Left kidney (tissue), 8 donors: ENCODE data around the gene PM20D2. TPM values are rescaled to one million over a fixed set of nuclear protein-coding genes. Genes with fewer than 3 reads are reported as not detected.
"Not testable (repeated sequence)": the region's sequence is repeated elsewhere in the genome, so short reads cannot be mapped to it uniquely, and the experiment has no call there.

ENCODE experiments used
- DNase-seq: peaks from one replicate; pipeline ENCODE4 v3.0.0-alpha.2; 2013
- long read RNA-seq, 8 donors: transcript quantifications; one replicate each; lab custom pipeline, GENCODE V29; 2026
- polyA plus RNA-seq: library from polyadenylated mRNA; unstranded; fragments of 120-200 nt; gene quantifications from one replicate; pipeline ENCODE4 v1.2.1, GENCODE V29; 2013; ENCODE audit not compliant: insufficient read length

Gene PM20D2, protein sequence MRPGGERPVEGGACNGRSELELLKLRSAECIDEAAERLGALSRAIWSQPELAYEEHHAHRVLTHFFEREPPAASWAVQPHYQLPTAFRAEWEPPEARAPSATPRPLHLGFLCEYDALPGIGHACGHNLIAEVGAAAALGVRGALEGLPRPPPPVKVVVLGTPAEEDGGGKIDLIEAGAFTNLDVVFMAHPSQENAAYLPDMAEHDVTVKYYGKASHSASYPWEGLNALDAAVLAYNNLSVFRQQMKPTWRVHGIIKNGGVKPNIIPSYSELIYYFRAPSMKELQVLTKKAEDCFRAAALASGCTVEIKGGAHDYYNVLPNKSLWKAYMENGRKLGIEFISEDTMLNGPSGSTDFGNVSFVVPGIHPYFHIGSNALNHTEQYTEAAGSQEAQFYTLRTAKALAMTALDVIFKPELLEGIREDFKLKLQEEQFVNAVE
- polyA plus RNA-seq = 38.1 TPM
- long read RNA-seq, donor 1, full-length matches to known transcripts = 7 of 43 reads
- long read RNA-seq, donor 1, partial matches to known transcripts = 36 of 43 reads
- long read RNA-seq, donor 1, other reads (novel, unspliced or antisense) = 0 of 43 reads
- long read RNA-seq, donor 2, full-length matches to known transcripts = 5 of 5 reads
- long read RNA-seq, donor 2, partial matches to known transcripts = 0 of 5 reads
- long read RNA-seq, donor 2, other reads (novel, unspliced or antisense) = 0 of 5 reads
- long read RNA-seq, donor 3, full-length matches to known transcripts = 4 of 4 reads
- long read RNA-seq, donor 3, partial matches to known transcripts = 0 of 4 reads
- long read RNA-seq, donor 3, other reads (novel, unspliced or antisense) = 0 of 4 reads
- long read RNA-seq, donor 4 = 0 reads
- long read RNA-seq, donor 5, full-length matches to known transcripts = 10 of 10 reads
- long read RNA-seq, donor 5, partial matches to known transcripts = 0 of 10 reads
- long read RNA-seq, donor 5, other reads (novel, unspliced or antisense) = 0 of 10 reads
- long read RNA-seq, donor 6, full-length matches to known transcripts = 4 of 25 reads
- long read RNA-seq, donor 6, partial matches to known transcripts = 21 of 25 reads
- long read RNA-seq, donor 6, other reads (novel, unspliced or antisense) = 0 of 25 reads
- long read RNA-seq, donor 7, full-length matches to known transcripts = 5 of 45 reads
- long read RNA-seq, donor 7, partial matches to known transcripts = 40 of 45 reads
- long read RNA-seq, donor 7, other reads (novel, unspliced or antisense) = 0 of 45 reads
- long read RNA-seq, donor 8, full-length matches to known transcripts = 4 of 4 reads
- long read RNA-seq, donor 8, partial matches to known transcripts = 0 of 4 reads
- long read RNA-seq, donor 8, other reads (novel, unspliced or antisense) = 0 of 4 reads

DNA sequence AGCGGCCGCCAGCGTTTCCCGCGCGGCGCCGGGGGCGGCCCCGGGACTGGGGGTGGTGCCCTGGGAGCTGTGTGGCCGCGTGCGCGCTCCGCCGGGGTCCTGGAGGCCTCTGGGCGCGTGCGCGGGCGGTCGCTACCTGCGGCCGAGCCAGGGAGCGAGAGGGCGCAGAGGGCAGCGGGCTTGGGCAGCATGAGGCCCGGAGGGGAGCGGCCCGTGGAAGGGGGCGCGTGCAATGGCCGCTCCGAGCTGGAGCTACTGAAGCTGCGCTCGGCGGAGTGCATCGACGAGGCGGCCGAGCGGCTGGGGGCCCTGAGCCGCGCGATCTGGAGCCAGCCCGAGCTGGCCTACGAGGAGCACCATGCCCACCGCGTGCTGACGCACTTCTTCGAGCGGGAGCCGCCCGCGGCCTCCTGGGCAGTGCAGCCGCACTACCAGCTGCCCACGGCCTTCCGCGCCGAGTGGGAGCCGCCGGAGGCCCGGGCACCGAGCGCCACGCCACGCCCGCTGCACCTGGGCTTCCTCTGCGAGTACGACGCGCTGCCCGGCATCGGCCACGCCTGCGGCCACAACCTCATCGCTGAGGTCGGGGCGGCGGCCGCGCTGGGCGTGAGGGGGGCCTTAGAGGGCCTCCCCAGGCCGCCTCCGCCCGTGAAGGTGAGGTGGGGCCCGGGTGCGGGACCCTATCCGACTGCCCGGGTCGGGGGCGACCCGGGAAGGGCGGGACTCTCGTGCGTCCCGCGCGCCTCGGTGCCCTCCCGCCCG, at the start of gene PM20D2:
Gene PM20D2 (plus strand): TSS at position 100 of the 762 bp plus-strand sequence. CDS start 90 bp downstream, at position 190.
- peak; percentile 71 for DNase-seq

DNA sequence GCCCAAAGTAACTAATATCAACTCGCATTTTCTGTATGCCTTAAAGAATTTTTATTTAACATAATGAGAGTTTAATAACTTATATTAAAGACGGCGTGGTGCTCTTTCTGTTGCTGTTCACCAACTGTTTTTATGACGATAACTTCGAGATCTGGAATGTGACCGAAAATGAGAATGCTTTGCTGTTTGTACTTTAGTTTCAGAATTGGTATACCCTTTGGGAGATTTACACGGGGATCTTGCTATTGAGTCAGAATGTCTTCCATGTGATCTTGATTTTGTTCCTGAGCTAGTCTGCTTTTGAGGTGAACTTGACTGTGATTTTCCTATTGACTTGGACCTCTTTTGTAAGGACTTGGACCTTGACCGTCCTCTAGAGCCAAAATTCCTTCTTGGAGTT, 47.4 kb upstream of the PM20D2 start:
- no peak for DNase-seq

DNA sequence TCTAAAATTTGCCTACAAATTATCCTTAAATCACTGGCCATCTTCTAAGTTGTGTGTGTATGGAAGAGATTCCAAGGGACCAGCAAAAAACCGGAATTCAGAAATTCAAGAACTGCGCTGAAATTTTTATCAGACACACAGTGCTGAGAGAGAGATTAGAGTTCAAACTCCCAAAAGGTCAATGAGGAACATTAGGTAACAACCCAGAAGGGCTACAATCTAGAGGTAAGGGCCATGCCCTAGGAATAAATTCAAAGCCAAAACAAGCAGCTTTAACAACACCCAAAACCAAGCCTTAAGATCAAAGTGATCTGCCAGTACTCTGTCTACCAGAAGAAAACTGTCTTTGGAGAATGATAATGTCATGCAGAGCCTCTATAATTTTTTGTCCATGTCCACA, 45.7 kb upstream of the PM20D2 start:
- DNase-seq = no peak

DNA sequence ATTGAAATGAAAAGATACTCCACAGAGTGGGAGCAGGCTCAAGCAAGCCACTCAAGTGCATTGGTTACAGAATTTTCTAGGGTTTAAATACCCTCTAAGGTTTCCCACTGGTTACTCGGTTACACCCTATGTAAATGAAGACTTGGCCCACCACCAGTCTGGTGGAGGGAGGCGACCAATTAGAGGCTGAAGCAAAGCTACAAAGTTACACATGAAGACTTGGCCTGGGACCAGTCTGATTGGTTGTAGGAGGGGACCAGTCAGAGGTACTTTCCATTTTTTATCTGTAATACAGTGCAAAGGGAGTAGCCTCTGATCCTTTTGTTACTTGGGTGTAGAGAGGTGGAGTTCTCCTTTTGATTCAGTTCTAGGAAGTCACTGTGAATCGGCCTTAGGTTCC, 35.6 kb upstream of the PM20D2 start:
- no peak for DNase-seq

DNA sequence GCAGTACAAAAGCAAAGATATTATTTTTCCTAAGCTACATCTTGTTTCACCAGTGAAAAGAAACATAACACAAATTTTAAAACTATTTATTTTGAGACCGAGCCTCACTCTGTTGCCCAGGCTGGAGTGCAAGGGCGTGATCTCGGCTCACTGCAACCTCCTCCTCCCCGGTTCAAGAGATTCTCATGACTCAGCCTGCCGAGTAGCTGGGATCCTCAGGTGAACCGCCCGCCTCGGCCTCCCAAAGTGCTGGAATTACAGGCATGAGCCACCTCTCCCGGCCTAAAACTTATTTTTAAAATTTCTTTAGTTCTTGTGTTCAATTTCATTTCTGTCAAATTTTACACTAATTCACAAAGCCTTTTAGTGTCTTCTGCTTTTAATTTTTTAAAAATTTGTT, 33.9 kb upstream of the PM20D2 start:
- DNase-seq = no peak

DNA sequence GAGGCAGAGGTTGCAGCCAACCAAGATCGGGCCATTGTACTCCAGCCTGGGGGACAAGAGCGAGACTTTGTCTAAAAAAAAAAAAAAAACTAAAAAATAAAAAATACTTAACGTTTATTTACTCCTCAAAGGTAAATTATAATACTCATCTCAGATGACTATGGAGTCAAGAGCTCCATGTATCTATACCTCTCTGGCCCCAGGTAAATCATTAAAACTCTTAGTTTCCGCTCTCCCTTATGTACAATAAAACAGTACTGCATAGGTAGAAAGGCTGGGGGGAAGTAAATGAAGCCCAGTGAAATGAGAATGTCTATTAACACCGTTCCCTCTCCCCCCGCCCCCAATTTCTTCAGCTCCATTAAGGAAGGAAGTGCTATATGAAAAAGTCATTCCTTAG, 29.2 kb upstream of the PM20D2 start:
- DNase-seq = no peak

DNA sequence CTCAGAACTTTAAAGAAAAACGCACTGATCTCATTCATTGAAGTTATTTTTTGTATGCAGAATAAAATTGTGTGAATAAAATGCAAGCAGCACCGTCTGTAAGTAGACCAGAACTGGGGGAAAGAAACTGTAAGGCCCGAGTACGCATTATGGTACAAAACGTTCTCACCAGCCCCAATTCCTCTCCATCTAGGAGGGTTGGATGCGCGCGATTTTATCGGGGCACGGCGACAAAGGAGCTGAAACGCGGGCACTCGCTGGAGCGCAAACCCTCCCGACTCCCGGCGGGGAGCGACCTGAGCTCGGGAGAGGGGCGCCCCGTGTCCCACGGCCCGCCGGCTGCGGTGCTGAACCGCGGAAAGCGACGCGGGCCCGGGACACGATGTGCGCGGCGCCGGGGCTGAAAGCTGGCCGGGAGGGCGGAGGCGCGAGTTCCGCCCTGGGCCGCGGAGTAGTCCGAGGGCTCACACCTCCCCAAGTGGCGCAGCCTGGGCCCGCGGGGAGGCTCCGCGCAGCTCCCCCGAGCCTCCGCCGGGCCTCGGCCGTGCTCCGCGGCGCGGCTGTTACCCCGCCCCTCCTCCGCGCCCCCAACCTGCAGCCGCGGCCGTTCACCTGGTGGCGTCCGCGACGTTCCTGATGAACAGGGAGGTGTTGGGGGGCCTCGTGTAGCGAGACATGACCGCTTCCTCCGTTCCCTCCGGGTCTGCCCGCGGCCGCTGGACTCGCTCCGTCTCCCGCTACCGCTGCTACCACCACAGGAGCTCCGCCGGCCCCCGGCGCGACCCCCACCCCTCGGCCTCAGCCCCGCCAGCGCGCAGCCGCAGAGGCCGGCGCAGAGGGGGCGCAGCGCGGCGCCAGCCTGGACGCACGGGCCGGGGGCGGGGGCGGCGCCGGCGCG, 28.4 kb upstream of the PM20D2 start, which contains the start of gene SRSF12:
Gene SRSF12 (minus strand): TSS at position 861 of the 898 bp plus-strand sequence. CDS start 184 bp downstream, at position 677.
- peak; percentile 67 for DNase-seq

DNA sequence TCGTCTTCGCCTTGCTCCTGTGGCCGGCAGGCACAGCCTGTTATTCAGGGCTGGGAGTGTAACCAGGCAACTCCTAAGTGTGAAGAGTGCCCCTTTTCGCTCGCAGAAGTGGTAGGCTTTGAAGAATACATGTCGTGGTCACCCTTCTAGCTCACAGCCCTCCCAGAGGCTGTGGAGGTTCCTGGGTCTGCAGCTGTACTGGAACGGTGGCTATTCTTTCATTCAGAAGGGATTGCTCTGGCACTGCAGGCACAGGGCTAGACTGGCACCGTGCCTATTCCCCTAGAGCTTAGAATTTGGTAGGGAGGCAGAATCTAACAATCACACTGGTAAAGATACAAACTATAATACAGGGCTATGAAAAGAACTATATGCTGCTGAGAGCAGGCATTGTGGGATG, 26.9 kb upstream of the PM20D2 start:
- no peak for DNase-seq

DNA sequence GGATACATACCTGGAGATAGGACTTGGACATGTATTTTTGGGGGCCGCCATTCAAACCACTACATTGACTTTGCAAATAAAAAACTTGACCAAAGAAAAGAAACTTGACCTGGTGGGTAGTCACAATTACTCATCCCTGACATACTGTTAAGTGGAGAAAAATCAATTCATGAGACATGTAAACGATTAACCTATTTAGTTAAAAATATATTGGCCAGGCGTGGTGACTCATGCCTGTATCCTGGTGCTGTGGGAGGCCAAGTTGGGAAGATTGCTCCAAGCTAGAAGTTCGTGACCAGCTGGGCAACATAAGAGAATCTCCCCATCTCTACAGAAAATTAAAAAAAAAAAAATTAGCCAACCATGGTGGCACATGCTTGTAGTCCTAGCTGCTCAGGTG, 25.5 kb upstream of the PM20D2 start:
- no peak for DNase-seq

DNA sequence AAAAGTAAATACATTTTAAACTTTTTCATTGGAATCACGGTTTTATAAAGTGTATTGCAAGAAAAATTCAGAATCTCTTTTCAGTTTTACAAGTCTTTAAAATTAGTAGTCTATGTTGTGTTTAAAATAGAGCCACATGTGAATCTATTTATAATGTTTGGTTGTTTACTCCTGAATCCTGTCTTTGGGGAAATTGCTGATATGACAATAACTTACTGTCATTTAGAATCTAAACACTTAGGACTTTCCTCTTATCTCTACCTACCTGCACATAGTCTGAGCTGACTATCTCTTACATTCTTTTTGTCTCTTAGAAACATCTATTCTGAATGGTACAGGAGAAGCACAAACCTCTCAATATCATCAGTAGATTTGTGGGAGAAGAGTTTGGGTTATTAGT, 23.9 kb upstream of the PM20D2 start:
- DNase-seq = no peak

DNA sequence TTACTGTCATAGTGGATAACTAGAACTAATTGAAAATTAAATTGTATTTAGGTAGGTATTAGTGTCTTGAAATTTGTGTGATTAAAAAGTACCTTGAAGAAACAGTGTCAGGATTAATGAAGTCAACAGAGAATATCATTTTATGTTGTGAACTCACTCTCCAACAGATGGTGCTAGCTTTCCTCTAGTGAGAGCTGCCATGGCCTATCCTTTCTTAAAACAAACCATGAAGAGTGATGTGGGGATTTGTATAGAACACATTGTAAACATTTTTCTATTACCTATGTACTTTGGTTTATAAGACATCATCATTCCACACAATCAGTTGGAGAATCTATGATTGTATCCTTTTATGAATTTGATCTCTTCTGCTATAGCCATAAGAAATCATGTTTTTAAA, 23.2 kb upstream of the PM20D2 start:
- peak; percentile 31 for DNase-seq

DNA sequence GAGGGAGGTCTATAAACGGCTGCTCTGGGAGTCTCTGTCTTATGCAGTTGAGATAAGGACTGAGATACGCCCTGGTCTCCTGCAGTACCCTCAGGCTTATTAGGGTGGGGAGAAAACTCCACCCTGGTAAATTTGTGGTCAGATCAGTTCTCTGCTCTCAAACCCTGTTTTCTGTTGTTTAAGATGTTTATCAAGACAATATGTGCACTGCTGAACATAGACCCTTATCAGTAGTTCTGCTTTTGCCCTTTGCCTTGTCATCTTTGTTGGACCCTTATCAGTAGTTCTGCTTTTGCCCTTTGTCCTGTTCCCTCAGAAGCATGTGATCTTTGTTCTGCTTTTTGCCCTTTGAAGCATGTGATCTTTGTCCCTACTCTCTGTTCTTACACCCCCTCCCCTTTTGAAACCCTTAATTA, 17.6 kb upstream of the PM20D2 start:
- not testable (repeated sequence) for DNase-seq

DNA sequence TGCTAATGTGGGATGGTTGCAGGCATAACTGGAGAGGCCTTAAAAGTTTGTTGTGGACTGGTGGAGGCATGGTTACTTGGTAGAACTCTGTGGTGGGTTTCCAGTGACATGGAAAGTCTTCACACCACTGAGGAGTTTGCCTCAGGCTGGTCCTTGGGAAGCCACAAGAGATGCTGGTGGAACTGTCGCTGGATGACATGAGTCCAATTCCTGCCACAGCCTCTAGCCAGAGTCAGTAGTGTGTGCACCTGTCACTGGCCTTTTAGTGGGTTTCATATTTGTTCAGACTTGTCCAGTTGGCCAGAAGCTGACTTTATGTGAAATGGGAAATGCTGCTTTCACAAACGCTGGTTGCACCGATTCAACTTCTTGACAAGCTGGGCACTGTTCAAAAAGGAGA, 14.3 kb upstream of the PM20D2 start:
- DNase-seq = no peak

DNA sequence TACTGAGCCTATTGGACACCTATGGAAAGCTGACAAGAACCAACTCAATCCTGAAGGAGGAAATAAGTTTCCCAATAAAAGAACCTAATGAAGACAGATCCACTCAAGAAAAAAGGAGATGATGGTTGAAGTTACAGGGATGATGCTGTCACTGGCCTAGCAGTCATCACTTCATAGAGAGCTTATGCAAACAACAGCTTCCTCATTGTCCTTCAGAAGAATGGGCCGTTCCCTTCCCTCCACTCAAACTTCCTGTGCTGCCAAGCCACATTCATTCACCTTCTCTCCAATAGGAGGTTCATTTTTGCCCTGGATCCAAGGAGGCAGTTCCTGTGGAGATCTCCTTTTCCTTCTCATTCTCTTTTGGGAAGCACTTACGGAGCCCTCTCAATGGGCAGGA, 13.8 kb upstream of the PM20D2 start:
- DNase-seq = no peak

DNA sequence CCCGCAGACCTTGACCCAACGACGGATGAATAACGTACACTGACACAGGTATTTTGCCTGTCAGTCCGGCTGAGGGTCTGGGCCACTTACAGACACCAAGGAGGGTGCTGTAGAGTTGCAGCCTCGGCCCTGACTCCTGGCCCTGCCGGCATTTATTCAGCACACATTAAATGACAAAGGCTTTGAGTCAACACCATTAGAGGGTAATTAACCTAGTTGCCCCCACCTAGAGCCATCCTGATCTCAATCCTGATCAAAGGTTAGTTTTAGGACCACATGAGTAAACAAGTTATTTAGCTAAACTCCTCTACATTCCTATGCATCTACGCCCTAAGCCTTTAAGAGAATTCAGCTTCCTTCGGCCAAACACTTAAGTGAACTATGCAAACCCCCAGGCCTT, 11.9 kb upstream of the PM20D2 start:
- DNase-seq = no peak

DNA sequence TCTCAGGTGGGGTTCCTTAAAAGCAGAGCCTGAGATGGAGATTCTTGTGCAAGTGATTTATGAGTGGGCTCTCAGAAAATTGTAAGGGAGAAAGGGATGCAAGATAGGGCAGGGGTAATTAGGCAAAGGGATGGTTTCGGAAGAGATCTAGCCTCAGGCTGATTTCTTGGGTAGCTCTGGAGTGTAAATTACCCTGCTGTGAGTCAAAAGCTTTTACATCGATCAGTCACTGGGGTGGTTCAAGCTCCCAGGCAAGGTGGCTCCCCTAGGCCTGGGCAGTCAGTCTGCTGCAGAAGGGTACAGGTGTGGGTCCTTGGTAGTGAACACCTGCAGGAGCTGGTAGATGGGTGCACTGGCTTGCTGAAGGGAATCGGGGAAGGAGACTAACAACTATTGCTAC, 11.1 kb upstream of the PM20D2 start:
- DNase-seq = no peak

DNA sequence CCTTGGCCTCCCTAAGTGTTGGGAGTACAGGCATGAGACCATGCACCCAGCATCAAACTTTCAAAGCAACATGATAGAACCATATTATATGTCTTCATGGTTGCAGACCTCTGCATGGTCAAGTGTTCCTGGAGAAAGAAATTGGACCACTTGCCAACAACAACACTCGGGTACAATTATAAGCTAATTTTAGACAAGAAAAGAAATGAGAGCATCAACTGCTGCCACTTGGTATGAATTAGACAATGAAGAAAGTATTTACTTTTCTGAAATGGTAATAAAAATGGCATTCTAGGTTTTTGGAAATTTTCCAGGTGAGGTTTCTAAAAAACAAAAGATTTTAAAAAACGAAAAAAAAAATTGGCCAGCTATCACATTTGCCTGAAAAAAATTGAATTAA, 7.7 kb upstream of the PM20D2 start:
- DNase-seq = no peak

DNA sequence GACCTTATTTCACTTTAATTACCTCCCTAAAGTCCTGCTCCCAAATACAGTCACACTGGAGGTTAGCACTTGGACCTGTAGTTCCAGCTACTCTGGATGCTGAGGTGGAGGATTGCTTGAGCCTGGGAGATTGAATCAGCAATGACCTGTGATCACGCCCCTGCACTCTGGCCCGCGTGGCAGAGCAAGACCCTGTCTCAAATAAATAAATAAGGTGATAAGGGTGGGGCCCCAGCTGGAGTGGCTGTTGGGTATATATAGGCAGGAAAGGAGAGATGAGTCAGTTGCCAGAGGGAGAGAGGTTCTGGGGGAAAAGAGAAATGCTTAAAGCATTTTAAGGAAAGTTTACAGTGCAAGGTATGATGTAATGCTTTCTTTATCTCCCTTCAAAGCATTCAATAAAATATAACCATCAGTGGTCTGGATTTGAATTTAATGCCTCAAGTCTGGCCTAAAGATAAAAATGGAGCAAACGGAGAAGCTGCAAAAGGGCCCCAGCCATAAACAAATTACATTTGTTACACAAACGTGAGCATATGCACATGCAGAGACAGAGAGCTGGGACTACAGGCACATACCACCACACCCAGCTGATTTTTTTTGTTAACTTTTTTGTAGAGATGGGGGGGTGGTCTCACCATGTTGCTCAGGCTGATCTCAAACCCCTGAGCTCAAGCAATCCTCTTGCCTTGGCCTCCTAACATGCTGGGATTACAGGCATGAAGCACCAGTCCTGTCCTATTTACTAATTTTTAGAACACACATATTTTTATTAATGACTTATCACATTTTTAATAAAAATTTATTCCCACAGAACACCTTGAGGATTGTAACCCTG, 6.1 kb upstream of the PM20D2 start:
- no peak for DNase-seq
